SHP77 treated with DMSO at 0.1 percent for 48 hours (cell line): ENCODE measurements around the gene DYRK1B.
"Not testable (repeated sequence)": the region's sequence is repeated elsewhere in the genome, so short reads cannot be mapped to it uniquely, and the experiment has no call there.

ENCODE experiments used
- DNase-seq: peaks from one replicate; lab custom pipeline; 2025; lab: John Stamatoyannopoulos, UW

Gene DYRK1B

GRCh38 chr19:39833464-39834286 lies at the start of gene DYRK1B:
Gene DYRK1B, minus strand, starts transcription at chr19:39834162. Its CDS starts 2,295 bp downstream, at chr19:39831867.
- DNase-seq: peak; percentile 98

DNA sequence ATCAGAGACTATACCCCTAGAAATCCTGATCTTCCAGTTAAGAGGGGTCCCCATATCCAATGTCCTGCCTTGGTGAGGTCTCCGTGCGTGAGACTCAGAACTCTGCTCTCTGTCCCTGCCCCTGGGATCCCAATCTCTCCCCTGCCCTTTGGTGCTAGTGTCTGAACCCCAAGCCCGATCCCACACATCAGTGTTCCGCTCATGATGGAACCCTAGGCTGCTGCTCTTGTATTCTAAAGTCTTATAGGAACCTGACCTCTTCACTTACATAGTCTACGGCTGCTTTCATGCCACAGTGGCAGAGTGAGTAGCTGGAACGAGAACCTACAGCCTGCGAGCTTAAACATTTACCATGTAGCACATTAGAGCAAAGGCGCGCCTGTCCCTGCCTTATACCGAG lies 48.7 kb upstream of the DYRK1B start:
- not testable (repeated sequence) for DNase-seq

- peak; percentile 62 for DNase-seq
Observed at GRCh38 chr19:39881495-39882110, 47.6 kb upstream of the DYRK1B start.

DNA sequence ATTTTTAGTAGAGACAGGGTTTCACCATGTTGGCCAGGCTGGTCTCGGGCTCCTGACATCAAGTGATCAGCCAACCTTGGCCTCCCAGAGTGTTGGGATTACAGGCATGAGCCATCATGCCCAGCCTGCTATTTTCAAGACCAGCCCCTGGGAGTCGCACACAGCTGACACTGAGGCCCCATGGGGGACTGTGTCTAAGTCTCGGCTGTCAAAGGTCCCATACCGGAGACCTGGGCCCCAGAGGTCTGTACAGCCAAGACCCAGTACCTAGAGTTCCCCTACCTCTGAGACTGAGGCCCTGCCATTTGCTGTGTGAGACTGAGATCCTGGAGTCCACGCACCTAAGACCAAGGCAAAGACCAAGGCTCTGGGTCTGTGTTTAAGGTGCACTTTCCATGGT lies 46.3 kb upstream of the DYRK1B start:
- DNase-seq: not testable (repeated sequence)

GRCh38 chr19:39879796-39880195 lies 45.8 kb upstream of the DYRK1B start:
- DNase-seq: not testable (repeated sequence)

DNA sequence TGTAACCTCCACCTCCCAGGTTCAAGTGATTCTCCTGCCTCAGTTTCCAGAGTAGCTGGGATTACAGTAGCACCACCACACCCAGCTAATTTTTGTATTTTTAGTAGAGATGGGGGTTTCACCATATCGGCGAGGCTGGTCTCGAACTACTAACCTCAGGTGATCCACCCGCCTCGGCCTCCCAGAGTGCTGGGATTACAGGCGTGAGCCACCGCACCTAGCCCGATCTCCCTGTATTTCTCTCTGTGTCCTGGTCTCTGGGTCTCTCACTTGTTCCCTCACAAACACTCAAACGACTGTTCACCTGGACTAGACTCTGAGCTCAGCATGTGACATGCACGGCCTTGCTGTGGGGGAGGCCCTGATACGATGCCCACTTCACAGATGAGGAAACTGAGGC lies 44.9 kb upstream of the DYRK1B start:
- not testable (repeated sequence) for DNase-seq

GRCh38 chr19:39878398-39878797 lies 44.4 kb upstream of the DYRK1B start:
- DNase-seq: no peak

DNA sequence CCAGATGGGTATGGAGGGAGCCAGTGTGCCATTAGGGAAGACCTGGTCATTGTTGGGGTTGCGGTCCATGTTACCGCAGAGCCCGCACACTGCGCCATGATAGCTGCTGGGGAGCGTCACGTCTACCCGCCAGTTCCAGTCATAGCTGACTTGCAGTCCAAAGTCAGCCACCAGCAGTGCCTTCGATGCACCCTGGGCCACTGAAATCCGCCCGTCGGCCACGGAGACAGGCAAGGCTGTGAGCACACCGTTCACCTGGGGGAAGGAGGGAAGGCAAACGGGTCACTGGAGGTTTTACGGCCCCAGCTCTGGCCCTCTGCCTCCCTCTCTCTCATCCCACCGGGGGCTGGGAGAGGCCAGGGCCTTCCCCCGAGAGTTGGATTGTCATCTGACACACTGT lies 44.0 kb upstream of the DYRK1B start:
- not testable (repeated sequence) for DNase-seq

DNA sequence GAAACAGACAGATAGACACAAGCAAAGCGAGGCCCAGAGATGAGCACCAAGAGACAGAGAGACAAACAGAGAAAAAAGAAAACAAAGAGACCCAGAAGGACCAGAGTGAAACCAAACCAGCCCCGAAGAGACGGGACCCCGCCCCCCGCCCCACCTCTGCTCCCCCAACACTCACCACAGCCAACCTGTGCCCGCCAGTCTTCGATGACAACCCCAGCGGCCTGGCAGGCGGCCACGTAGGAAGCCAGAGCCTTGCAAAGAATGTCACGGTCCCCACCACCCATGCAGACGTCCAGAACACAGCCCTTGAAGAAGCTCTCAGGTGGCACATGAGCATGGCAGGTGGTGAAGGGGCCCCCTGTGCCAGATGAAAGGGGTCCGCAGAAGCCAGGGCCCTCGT lies 43.5 kb upstream of the DYRK1B start:
- DNase-seq: not testable (repeated sequence)

DNA sequence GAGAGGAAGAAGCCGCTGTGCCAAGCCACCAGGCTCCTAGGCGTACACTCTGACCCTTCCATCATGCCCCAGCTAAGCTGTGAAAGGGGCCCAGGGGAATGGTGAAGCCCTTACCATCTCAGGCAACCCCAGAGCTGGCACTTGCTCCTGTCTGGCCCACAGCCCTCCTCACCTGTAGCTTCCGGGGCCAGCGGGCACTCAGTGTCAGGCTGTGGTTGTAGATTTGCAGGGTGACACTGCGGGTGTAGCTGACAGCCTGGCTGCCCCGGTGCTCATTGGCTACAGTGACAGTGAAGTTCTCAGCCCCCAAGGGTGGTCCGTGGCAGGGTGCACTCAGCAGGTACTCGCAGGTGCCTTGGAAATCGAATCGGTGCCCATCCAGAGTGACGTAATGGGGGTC lies 42.5 kb upstream of the DYRK1B start:
- not testable (repeated sequence) for DNase-seq

DNA sequence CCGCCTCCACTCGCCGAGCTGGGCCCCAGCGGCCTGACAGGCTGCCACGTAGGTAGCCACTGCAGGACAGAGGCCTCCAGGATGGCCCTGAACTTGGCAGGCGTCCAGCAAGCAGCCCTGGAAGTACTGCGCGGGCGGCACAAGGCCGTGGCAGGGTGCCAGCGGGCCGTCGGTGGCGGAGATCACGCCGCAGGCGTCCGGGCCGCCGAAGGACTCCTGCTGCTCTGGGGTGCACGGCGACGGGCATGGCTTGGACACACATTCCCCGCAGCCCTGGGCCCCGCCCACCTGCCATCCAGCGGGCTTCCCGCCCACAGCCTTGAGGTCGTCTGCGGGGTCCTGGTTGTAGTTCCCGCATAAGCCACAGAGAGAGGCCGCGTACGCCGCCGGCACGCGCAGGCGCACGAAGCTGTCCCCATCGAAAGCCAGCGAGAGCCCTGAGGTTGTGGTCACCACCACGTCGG lies 41.5 kb upstream of the DYRK1B start:
- peak; percentile 55 for DNase-seq

DNA sequence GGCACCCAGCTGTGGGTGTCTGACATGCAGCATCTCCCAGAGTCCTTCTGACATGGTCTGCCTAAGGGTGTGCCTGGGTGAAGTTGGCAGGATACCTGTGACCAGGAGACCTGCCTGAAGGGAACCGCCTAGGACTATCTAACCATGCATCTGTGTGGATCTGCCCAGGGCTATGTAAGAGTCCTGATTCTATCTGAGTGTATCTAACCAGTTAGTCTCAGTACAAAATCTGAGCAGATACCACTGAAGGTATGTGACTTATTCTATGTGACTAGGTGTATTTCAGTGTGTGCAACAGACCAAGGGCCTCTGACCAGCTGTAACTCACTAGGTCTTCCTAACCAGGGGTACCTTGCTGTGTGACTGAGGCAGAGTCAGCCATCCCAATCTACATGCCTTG lies 40.4 kb upstream of the DYRK1B start:
- no peak for DNase-seq

DNA sequence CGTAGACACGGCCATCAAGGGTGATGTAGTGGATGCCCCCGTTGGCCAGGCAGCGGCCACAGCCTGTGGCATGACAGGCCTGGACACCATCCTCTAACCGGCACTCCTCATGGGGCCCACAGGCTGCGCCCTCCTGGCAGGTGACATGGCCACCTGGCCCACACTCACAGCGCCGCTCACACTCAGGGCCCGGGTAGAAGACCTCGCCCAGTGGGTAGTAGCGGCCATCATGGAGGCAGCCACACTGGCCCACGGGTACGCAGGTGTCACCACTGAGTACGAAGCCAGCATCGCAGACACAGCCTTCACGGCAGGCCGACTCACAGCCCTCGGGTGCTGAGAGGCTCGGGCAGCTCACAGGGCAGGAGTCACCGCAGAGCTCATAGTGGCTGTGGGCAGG lies 39.4 kb upstream of the DYRK1B start:
- no peak for DNase-seq

DNA sequence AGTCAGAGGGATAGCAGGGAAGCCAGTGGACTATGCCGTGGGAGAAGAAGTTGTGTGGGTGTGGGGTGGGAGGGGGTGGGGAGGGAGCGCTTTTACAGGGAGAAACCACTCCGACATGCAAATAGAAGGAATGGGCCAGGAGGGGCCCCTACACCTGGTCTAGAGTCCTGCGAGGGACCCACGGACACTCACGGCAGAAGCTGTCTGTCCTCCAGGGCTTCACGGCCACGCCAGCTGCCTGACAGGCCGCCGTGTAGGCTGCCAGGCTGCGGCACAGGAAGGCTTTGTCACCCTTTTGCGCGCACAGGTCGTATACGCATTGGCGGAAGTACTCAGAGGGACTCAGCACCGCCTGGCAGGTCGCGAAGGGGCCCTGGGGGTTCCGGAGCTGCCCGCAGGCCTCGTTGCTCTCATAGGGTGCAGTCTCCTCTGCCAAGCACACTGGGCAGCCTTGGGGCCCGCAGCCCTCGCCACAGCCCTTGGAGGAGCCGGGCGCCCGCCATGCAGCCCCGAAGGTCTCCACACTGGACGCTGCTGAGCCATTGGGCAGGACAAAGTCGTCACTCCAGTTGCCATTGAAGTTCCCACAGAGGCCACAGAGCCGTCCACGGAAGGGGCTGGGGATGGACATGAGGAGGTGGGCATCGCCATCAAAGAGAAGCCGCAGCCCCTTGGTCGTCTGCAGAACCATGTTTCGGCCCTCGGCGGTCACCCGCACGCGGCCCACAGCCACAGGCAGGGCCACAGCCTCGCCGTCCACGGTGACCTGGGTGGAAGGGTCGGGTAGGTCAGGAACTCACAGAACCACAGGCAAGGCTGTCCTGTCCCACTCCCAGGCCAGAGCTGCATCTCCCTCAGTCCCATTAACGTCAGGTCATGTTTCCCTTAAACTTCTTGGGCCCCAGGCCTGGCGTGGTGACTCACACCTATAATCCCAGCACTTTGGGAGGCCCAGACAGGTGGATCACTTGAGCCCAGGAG lies 38.2 kb upstream of the DYRK1B start:
- DNase-seq: no peak

- DNase-seq: no peak
Observed at GRCh38 chr19:39871362-39871761, 37.4 kb upstream of the DYRK1B start.

GRCh38 chr19:39870171-39870971 lies 36.4 kb upstream of the DYRK1B start:
- DNase-seq: peak; percentile 74

DNA sequence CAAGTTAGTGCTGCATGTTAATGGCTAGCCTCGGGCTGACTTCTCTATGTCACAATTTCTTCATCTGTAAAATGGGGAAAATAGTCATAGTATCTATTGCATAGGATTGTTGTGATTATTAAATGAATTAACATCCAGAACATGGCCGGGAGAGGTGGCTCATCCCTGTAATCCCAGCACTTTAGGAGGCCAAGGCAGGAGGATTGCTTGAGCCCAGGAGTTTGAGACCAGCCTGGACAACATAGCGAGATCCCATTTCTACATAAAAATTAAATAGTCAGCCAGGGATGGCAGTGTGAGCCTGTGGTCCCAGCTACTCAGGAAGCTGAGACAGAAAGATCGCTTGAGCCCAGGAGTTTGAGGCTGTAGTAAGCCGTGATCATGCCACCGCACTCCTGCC lies 34.0 kb upstream of the DYRK1B start:
- DNase-seq: no peak

GRCh38 chr19:39867133-39867532 lies 33.2 kb upstream of the DYRK1B start:
- no peak for DNase-seq

DNA sequence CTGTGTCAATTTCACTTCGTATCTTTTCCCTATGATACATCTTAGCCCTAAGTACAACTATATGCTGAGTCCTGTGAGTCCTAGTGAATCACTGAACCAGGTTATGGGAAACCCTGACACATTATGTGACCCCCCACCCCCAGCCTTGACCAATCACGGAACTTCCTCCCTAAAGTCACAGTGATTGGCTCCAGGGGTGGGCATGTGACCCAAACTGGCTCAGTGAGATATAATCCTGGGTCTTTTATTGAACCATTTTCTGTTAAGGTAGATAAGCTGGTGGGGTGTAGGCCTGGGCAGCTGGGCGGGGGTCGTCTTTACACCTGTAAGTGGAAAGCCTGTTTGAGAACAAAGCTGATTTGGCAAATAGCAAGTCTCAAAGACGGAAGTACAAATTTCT lies 32.0 kb upstream of the DYRK1B start:
- no peak for DNase-seq

GRCh38 chr19:39865186-39865585 lies 31.2 kb upstream of the DYRK1B start:
- DNase-seq: no peak

DNA sequence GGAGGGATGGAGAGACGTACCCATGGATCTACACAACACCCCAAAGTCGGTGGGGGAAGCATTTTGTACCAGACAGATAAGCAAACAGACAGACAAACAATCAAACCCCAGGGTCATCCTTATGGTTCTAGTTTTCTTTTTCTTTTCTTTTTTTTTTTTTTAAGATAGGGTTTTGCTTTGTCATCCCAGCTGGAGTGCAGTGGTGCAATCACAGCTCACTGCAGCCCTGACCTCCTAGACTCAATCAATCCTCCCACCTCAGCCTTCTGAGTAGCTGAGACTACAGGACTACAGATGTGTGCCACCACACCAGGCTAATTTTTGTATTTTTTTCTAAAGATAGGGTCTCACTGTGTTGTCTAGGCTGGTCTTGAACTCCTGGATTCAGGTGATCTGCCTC lies 30.2 kb upstream of the DYRK1B start:
- DNase-seq: no peak
